Mesendoderm (in vitro differentiated cells): ENCODE results near the gene MAOB.
"Not testable (repeated sequence)": the region's sequence is repeated elsewhere in the genome, so short reads cannot be mapped to it uniquely, and the experiment has no call there.

ENCODE experiments used
- DNase-seq: peaks from one replicate; pipeline ENCODE4 v3.0.0; 2013
- H2AK5ac ChIP-seq: 2 replicates; pipeline ENCODE4 v1.6.1; 2013; ENCODE audit warnings: low read length, inconsistent platforms
- H2BK120ac ChIP-seq: 2 replicates; pipeline ENCODE4 v1.6.1; 2013; ENCODE audit warnings: low read depth, mild to moderate bottlenecking, low read length, moderate library complexity, mixed read lengths
- H2BK15ac ChIP-seq: replicated peaks from 2 replicates; pipeline ENCODE4 v1.6.1; 2013; ENCODE audit warnings: low read depth, mild to moderate bottlenecking, moderate library complexity
- H2BK5ac ChIP-seq: 2 replicates; pipeline ENCODE4 v1.6.1; 2013; ENCODE audit warnings: low read length, inconsistent platforms
- H3K18ac ChIP-seq: 2 replicates; pipeline ENCODE4 v1.6.1; 2013; ENCODE audit warnings: mild to moderate bottlenecking, low read length, mixed read lengths
- H3K23ac ChIP-seq: one replicate; pipeline ENCODE4 v1.6.1; 2013; ENCODE audit warnings: low read length
- H3K27ac ChIP-seq: 2 replicates; pipeline ENCODE4 v1.5.1; 2013; ENCODE audit warnings: low read depth, mild to moderate bottlenecking, inconsistent platforms, low read length, moderate library complexity
- H3K27me3 ChIP-seq: 2 replicates; pipeline ENCODE4 v1.6.1; 2013; ENCODE audit warnings: low read length, control low read depth, mild to moderate bottlenecking, inconsistent platforms; ENCODE audit not compliant: insufficient read depth, poor library complexity
- H3K36me3 ChIP-seq: 2 replicates; pipeline ENCODE4 v1.6.1; 2013; ENCODE audit warnings: low read length, inconsistent platforms; ENCODE audit not compliant: control insufficient read depth, insufficient read depth
- H3K4ac ChIP-seq: one replicate; pipeline ENCODE4 v1.6.1; 2013; ENCODE audit warnings: low read depth, mild to moderate bottlenecking, low read length, moderate library complexity
- H3K4me1 ChIP-seq: 2 replicates; pipeline ENCODE4 v1.6.1; 2013; ENCODE audit warnings: low read depth, low read length, inconsistent platforms; ENCODE audit not compliant: control insufficient read depth
- H3K4me2 ChIP-seq: 2 replicates; pipeline ENCODE4 v1.6.1; 2013; ENCODE audit warnings: low read length
- H3K4me3 ChIP-seq: 2 replicates; pipeline ENCODE4 v1.5.1; 2013; ENCODE audit warnings: mild to moderate bottlenecking, low read length
- H3K56ac ChIP-seq: one replicate; pipeline ENCODE4 v1.6.1; 2013; ENCODE audit warnings: low read length
- H3K79me1 ChIP-seq: 2 replicates; pipeline ENCODE4 v1.6.1; 2013; ENCODE audit warnings: low read length, inconsistent platforms
- H3K79me2 ChIP-seq: 2 replicates; pipeline ENCODE4 v1.6.1; 2013; ENCODE audit warnings: mild to moderate bottlenecking, low read length; ENCODE audit not compliant: control insufficient read depth, insufficient read depth
- H3K9ac ChIP-seq: 2 replicates; pipeline ENCODE4 v1.6.1; 2013; ENCODE audit warnings: low read length, inconsistent platforms
- H4K5ac ChIP-seq: one replicate; pipeline ENCODE4 v1.6.1; 2013; ENCODE audit warnings: low read length
- H4K8ac ChIP-seq: one replicate; pipeline ENCODE4 v1.6.1; 2013; ENCODE audit warnings: low read depth, mild to moderate bottlenecking, control low read depth, low read length, moderate library complexity
- WGBS: extraction: QIAGEN DNeasy Blood & Tissue Kit; methylation state at CpG from one replicate; pipeline ENCODE4 v1.1.7; 2013; ENCODE audit warnings: low lambda C conversion rate, missing lambda C conversion rate; ENCODE audit not compliant: insufficient coverage; ENCODE audit errors: extremely low coverage; 5-methylcytosine and 5-hydroxymethylcytosine counted together

MAOB gene

GRCh38 chrX:43728966-43729365 is 153.3 kb downstream of the MAOB start:
- Histone ChIP-seq H3K27ac (no peak overlapping the region), H3K56ac (no peak overlapping the region), H3K4me3 (no peak overlapping the region), H3K4me1 (no peaks in the 10 kb centered on the region), H4K8ac (no peak overlapping the region), H3K4ac (no peak overlapping the region), H3K79me2 (no peaks in the 10 kb centered on the region), H2BK5ac (no peak overlapping the region), H3K36me3 (no peaks in the 10 kb centered on the region), H3K23ac (no peak overlapping the region), H3K79me1 (no peaks in the 10 kb centered on the region), H3K9ac (no peak overlapping the region), H2AK5ac (no peak overlapping the region), H3K18ac (no peak overlapping the region), H3K27me3 (no peaks in the 10 kb centered on the region), H3K4me2 (no peak overlapping the region), H4K5ac (no peak overlapping the region), H2BK15ac (no peak overlapping the region), H2BK120ac (no peak overlapping the region)
- no peak for DNase-seq
- WGBS, result no CpG with 5 or more reads among the region's 1 CpG

- H3K23ac ChIP-seq, result no peak overlapping the region
- H2BK15ac ChIP-seq, result no peak overlapping the region
- no peak overlapping the region for H3K56ac ChIP-seq
- no peak overlapping the region for H3K4ac ChIP-seq
- no peak overlapping the region for H3K4me3 ChIP-seq
- H3K4me2 ChIP-seq, result no peak overlapping the region
- no peaks in the 10 kb centered on the region for H3K79me2 ChIP-seq
- H2BK120ac ChIP-seq, result no peak overlapping the region
- no peaks in the 10 kb centered on the region for H3K79me1 ChIP-seq
- no peak overlapping the region for H2AK5ac ChIP-seq
- no peak overlapping the region for H3K9ac ChIP-seq
- no peak overlapping the region for H4K8ac ChIP-seq
- H3K36me3 ChIP-seq, result no peaks in the 10 kb centered on the region
- H3K27me3 ChIP-seq, result no peaks in the 10 kb centered on the region
- no CpG with 5 or more reads among the region's 5 CpGs for WGBS
- no peaks in the 10 kb centered on the region for H3K4me1 ChIP-seq
- no peak overlapping the region for H2BK5ac ChIP-seq
- no peak overlapping the region for H3K27ac ChIP-seq
- DNase-seq, result no peak
- no peak overlapping the region for H3K18ac ChIP-seq
- H4K5ac ChIP-seq, result no peak overlapping the region
Observed at GRCh38 chrX:43728002-43728401, 154.2 kb downstream of the MAOB start.

GRCh38 chrX:43727254-43727653 is 155.0 kb downstream of the MAOB start:
- not testable (repeated sequence) for H3K79me2 ChIP-seq, H2BK120ac ChIP-seq, DNase-seq, H3K4ac ChIP-seq, H2AK5ac ChIP-seq, H3K4me2 ChIP-seq, H3K36me3 ChIP-seq, H3K4me3 ChIP-seq, H3K18ac ChIP-seq, H3K23ac ChIP-seq, H3K56ac ChIP-seq, H4K5ac ChIP-seq, H4K8ac ChIP-seq, H2BK5ac ChIP-seq, H3K79me1 ChIP-seq, H3K27me3 ChIP-seq, H3K4me1 ChIP-seq, H3K9ac ChIP-seq, H3K27ac ChIP-seq, H2BK15ac ChIP-seq
- no CpG with 5 or more reads among the region's 6 CpGs for WGBS

GRCh38 chrX:43725227-43725626 is 157.0 kb downstream of the MAOB start:
- H3K36me3 ChIP-seq, DNase-seq, H3K4me1 ChIP-seq, H2BK5ac ChIP-seq, H3K27me3 ChIP-seq, H4K5ac ChIP-seq, H3K9ac ChIP-seq, H3K56ac ChIP-seq, H3K18ac ChIP-seq, H3K79me2 ChIP-seq, H3K4me3 ChIP-seq, H2BK120ac ChIP-seq, H4K8ac ChIP-seq, H3K27ac ChIP-seq, H2AK5ac ChIP-seq, H3K4ac ChIP-seq, H3K23ac ChIP-seq, H3K79me1 ChIP-seq, H2BK15ac ChIP-seq, H3K4me2 ChIP-seq: not testable (repeated sequence)
- WGBS, result no CpG with 5 or more reads among the region's 5 CpGs

- Histone ChIP-seq H2BK15ac (no peak overlapping the region), H3K4me3 (no peak overlapping the region), H3K23ac (no peak overlapping the region), H3K27me3 (no peaks in the 10 kb centered on the region), H4K5ac (no peak overlapping the region), H3K79me2 (no peaks in the 10 kb centered on the region), H3K36me3 (no peaks in the 10 kb centered on the region), H3K18ac (no peak overlapping the region), H3K9ac (no peak overlapping the region), H3K56ac (no peak overlapping the region), H3K79me1 (no peaks in the 10 kb centered on the region), H3K27ac (no peak overlapping the region), H3K4me1 (no peaks in the 10 kb centered on the region), H3K4me2 (no peak overlapping the region), H4K8ac (no peak overlapping the region), H2AK5ac (no peak overlapping the region), H2BK120ac (no peak overlapping the region), H3K4ac (no peak overlapping the region), H2BK5ac (no peak overlapping the region)
- no CpG with 5 or more reads among the region's 1 CpG for WGBS
- no peak for DNase-seq
Observed at GRCh38 chrX:43720961-43721360, 161.3 kb downstream of the MAOB start.

GRCh38 chrX:43720082-43720481 is 162.2 kb downstream of the MAOB start:
- H4K8ac ChIP-seq, result no peak overlapping the region
- H2AK5ac ChIP-seq, result no peak overlapping the region
- H3K36me3 ChIP-seq, result no peaks in the 10 kb centered on the region
- no peak overlapping the region for H3K9ac ChIP-seq
- H3K23ac ChIP-seq, result no peak overlapping the region
- H3K4me2 ChIP-seq, result no peak overlapping the region
- no peak overlapping the region for H3K27ac ChIP-seq
- H3K56ac ChIP-seq, result no peak overlapping the region
- WGBS, result no CpG with 5 or more reads among the region's 3 CpGs
- no peak overlapping the region for H3K4me3 ChIP-seq
- no peaks in the 10 kb centered on the region for H3K79me2 ChIP-seq
- no peak overlapping the region for H3K18ac ChIP-seq
- H3K4ac ChIP-seq, result no peak overlapping the region
- H3K4me1 ChIP-seq, result no peaks in the 10 kb centered on the region
- no peak for DNase-seq
- no peak overlapping the region for H2BK15ac ChIP-seq
- H4K5ac ChIP-seq, result no peak overlapping the region
- H3K27me3 ChIP-seq, result no peaks in the 10 kb centered on the region
- H2BK5ac ChIP-seq, result no peak overlapping the region
- no peaks in the 10 kb centered on the region for H3K79me1 ChIP-seq
- no peak overlapping the region for H2BK120ac ChIP-seq
